Nephron progenitor cell (in vitro differentiated cells): Measurements from ENCODE around the gene ATP2B1.

Experiments
- DNase-seq: peaks from one replicate; pipeline ENCODE4 v3.0.0; 2021
- H3K27ac Mint-ChIP-seq: 2 replicates; pipeline ENCODE4 v1.8.0; 2021; ENCODE audit warnings: mild to moderate bottlenecking, moderate library complexity, mixed read lengths
- H3K27me3 Mint-ChIP-seq: 2 replicates; pipeline ENCODE4 v1.8.0; 2021; ENCODE audit warnings: mild to moderate bottlenecking, low read depth, mixed read lengths; ENCODE audit not compliant: poor library complexity
- H3K36me3 Mint-ChIP-seq: 2 replicates; pipeline ENCODE4 v1.8.0; 2021; ENCODE audit warnings: low read depth, mixed read lengths
- H3K4me1 Mint-ChIP-seq: 2 replicates; pipeline ENCODE4 v1.8.0; 2021; ENCODE audit warnings: mixed read lengths
- H3K4me3 Mint-ChIP-seq: 2 replicates; pipeline ENCODE4 v1.8.0; 2021; ENCODE audit warnings: mild to moderate bottlenecking, moderate library complexity, mixed read lengths
- H3K9me3 Mint-ChIP-seq: 2 replicates; pipeline ENCODE4 v1.8.0; 2021; ENCODE audit warnings: mild to moderate bottlenecking, moderate library complexity, mixed read lengths
- TF ChIP-seq, protein P1 (sequence below): fragments of 200-600 bp; sonication (generic); IDR thresholded peaks from 2 replicates; pipeline ENCODE4 v1.5.0; 2021; ENCODE audit warnings: antibody characterized with exemption

Gene ATP2B1

DNA sequence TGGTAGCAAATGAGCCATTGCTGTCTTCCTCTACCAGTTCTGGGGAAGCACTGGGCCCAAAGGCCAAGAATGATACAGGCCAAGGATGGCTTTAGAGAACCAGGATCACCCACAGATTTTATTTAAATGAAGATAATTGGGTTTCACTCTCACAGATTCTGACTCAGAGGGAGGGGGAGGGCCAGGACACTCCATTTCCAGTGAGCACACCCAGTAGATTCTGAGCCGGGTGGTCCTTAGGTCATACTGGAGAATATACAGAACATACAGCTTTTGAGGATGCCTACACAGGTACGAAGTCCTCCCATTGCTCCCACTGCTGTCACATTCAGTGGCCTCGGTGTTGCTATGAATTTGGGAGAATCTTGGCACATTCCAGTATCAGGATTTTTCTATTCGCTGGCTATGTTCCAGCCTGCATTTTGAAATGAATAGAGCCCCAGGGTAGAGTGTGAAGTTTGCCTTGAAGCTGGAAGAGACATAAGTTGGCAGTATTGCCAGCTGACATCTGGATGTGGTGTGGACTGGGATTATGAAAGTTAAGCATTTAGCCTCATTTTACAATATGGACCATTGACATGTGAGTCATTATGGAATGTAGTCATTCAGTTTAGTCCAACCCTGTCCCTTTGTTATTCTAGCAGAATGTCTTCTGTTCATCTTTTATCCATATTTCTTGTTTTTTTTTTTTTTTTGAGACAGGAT lies 137.0 kb downstream of the ATP2B1 start:
- no peak overlapping the region for H3K27ac Mint-ChIP-seq
- H3K36me3 Mint-ChIP-seq, result no peaks in the 10 kb centered on the region
- H3K4me1 Mint-ChIP-seq, result peaks cover 25% of the 10 kb centered on the region
- TF ChIP-seq, protein P1, sequence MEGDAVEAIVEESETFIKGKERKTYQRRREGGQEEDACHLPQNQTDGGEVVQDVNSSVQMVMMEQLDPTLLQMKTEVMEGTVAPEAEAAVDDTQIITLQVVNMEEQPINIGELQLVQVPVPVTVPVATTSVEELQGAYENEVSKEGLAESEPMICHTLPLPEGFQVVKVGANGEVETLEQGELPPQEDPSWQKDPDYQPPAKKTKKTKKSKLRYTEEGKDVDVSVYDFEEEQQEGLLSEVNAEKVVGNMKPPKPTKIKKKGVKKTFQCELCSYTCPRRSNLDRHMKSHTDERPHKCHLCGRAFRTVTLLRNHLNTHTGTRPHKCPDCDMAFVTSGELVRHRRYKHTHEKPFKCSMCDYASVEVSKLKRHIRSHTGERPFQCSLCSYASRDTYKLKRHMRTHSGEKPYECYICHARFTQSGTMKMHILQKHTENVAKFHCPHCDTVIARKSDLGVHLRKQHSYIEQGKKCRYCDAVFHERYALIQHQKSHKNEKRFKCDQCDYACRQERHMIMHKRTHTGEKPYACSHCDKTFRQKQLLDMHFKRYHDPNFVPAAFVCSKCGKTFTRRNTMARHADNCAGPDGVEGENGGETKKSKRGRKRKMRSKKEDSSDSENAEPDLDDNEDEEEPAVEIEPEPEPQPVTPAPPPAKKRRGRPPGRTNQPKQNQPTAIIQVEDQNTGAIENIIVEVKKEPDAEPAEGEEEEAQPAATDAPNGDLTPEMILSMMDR, result no peak
- no peaks in the 10 kb centered on the region for H3K9me3 Mint-ChIP-seq
- H3K27me3 Mint-ChIP-seq, result peaks cover 3% of the 10 kb centered on the region
- H3K4me3 Mint-ChIP-seq, result no peak overlapping the region
- no peak for DNase-seq

DNA sequence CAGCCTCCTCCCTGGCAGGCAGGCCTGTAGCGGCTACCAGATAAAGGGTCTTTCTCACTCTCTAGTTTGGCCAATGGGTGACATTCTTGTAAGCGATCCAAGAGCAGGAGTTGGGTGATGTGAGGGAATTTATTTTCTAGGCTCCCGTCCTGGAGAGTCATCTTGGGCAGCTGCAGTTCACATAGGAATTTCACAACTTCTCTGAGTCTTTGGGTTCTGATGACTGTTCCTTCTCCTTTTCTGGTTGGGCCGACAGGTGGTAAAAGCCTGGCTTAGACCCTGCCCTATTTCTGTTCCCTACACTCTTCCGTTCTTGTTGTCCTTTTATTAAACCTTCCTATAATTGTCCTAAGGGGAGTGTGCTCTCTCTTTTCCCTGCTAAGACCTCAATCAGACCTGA lies 140.2 kb downstream of the ATP2B1 start:
- Mint-ChIP-seq H3K27me3 (peaks cover 3% of the 10 kb centered on the region), H3K4me3 (no peak overlapping the region), H3K4me1 (peaks cover 14% of the 10 kb centered on the region), H3K27ac (no peak overlapping the region), H3K9me3 (no peaks in the 10 kb centered on the region), H3K36me3 (no peaks in the 10 kb centered on the region)
- no peak for DNase-seq
- TF ChIP-seq, protein P1, result no peak

DNA sequence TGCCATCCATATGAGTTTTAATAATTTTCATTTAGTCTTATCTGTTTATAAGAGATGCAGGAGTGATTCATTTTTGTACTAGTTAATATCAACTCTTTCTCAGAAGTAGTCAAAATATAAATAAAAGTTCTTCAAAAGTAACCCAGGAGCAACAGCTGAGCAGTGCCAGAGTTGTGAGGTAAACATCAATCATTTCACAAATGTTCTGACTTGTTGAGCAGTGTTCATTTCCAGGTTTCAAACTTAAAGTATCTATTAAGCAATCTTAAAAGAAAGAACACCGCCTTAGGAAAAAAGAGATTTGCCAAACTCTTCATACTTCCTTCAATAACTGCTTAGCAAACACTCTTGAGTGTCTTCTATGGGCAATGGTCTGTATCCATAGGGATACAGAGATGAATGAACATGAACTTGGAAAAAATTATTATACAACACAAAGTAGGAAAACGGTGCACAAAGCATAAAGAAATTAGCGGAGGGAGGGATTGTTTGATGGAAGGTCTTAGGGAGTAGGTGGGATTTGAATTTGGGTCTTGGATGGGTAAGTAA lies 140.9 kb downstream of the ATP2B1 start:
- H3K9me3 Mint-ChIP-seq, result no peaks in the 10 kb centered on the region
- H3K4me1 Mint-ChIP-seq, result peaks cover 20% of the 10 kb centered on the region
- H3K4me3 Mint-ChIP-seq, result no peak overlapping the region
- H3K36me3 Mint-ChIP-seq, result no peaks in the 10 kb centered on the region
- TF ChIP-seq, protein P1, result no peak
- no peak for DNase-seq
- no peak overlapping the region for H3K27ac Mint-ChIP-seq
- H3K27me3 Mint-ChIP-seq, result peaks cover 3% of the 10 kb centered on the region

DNA sequence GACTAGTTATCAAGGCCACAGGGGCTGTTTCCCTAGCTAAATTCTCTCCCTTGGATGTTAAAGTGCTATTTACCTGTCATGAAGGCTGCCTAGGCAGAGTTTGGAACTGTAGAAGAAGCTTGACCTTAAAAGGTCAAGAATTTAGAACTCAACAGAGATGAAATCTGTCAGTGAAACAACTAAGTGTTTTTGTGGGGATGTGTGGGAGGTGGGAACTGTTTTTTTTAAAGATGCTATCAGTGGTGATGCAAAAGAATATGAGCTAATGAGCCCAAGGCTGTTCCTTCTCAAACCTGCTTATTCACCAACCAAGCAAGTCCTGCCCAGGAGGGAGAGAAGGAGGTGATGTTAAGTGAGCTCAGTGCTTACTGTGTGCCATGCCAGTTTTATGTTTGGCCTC lies 142.0 kb downstream of the ATP2B1 start:
- H3K9me3 Mint-ChIP-seq, result no peaks in the 10 kb centered on the region
- no peak for DNase-seq
- H3K4me3 Mint-ChIP-seq, result no peak overlapping the region
- TF ChIP-seq, protein P1, result no peak
- H3K27me3 Mint-ChIP-seq, result no peaks in the 10 kb centered on the region
- H3K4me1 Mint-ChIP-seq, result peaks cover 22% of the 10 kb centered on the region
- H3K36me3 Mint-ChIP-seq, result no peaks in the 10 kb centered on the region
- peak overlapping the region; percentile 44 for H3K27ac Mint-ChIP-seq

DNA sequence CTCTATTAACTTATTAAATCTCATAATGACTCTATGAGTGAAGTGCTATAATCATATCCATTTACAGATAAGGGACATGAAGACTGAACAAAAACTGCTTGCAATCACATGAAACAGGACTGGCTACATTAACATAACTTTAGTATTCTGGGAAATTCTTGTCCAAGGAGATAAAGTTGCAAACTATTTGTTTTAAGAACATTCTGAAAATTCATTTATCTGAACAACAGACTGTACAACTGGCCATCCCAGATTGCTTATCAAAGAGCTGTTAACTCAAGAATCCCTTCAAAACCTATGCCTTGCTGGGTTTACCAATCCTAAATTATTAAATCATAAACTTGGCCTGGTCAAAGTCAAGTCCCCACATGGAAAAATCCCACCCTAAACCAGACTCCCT lies 143.6 kb downstream of the ATP2B1 start:
- Mint-ChIP-seq H3K27me3 (no peaks in the 10 kb centered on the region), H3K4me1 (peaks cover 22% of the 10 kb centered on the region), H3K36me3 (no peaks in the 10 kb centered on the region), H3K9me3 (no peaks in the 10 kb centered on the region), H3K4me3 (no peak overlapping the region), H3K27ac (no peak overlapping the region)
- TF ChIP-seq, protein P1, result no peak
- no peak for DNase-seq

DNA sequence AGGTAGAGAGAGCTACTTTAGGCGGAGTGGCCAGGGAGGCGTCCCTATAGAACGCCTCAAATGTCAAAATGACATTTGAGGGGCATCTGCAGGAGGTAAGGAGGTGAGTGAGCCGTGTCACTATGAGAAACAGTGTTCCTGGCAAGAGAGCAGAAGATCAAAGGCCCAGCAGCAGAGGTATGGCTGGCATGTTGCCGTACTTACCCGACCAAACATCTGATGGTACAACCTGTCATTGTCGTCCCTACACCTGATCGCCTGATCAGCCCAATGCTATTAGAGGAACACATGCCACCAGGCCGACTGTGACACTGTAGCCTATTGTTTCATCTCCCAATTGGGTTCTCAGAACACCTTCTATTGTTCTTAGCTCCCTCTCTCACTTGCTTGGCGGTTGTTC lies 148.9 kb downstream of the ATP2B1 start:
- TF ChIP-seq, protein P1, result no peak
- H3K27ac Mint-ChIP-seq, result no peak overlapping the region
- peaks cover 9% of the 10 kb centered on the region for H3K36me3 Mint-ChIP-seq
- H3K9me3 Mint-ChIP-seq, result peaks cover 10% of the 10 kb centered on the region
- H3K27me3 Mint-ChIP-seq, result no peaks in the 10 kb centered on the region
- H3K4me1 Mint-ChIP-seq, result peaks cover 26% of the 10 kb centered on the region
- no peak overlapping the region for H3K4me3 Mint-ChIP-seq
- DNase-seq, result no peak
